ENCODE measurements around the gene ATRN.

ATRN gene

DNA sequence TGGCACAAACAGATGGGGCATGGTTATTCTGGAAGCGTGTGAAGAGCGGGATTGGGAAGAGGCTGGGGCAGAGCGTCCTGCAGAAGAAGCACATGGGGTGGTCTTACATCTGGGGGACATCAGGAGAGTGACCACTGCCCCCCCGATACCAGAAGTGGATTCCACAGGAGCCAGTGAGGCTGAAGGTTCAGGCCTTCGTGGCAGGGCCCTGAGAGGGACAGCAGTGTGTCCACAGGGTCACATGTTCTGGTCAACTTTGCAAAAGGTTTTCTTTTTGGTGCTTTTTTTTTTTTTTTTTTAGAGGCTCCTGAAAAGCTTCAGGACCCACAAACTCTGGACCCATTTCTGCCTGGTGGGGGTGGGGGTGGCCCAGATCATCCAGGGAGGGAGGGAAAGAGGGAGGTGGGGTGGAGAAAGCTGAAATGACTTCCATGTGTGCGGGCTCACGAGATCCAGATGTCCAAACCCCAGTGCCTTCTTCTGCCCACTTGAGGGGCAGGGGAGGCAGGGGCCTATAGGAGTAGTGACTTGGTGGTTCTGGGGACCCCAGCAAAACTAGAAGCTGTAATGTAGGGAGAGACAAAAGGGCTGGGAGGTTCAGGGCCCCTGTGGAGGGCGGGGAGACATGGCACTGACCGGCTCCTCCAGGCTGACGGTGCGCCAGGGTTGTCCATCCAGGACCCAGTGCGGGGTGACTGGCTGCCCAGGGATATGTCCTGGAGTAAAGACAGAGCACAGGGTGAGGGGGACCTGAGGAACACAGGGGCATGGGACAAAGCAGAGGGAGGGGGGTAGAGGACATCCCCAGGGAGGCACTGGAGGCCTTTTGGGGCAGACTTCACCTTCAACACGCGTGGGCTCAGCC lies 208.3 kb downstream of the ATRN start:
- Mint-ChIP-seq H3K27ac (no peak overlapping the region), H3K9me3 (no peaks in the 10 kb centered on the region), H3K4me1 (ENCODE audit: low read depth) (peaks cover 6% of the 10 kb centered on the region), H3K4me3 (no peak overlapping the region), H3K36me3 (ENCODE audit: low read depth) (no peaks in the 10 kb centered on the region), H3K27me3 (peaks cover 69% of the 10 kb centered on the region)
- no peak for DNase-seq

DNA sequence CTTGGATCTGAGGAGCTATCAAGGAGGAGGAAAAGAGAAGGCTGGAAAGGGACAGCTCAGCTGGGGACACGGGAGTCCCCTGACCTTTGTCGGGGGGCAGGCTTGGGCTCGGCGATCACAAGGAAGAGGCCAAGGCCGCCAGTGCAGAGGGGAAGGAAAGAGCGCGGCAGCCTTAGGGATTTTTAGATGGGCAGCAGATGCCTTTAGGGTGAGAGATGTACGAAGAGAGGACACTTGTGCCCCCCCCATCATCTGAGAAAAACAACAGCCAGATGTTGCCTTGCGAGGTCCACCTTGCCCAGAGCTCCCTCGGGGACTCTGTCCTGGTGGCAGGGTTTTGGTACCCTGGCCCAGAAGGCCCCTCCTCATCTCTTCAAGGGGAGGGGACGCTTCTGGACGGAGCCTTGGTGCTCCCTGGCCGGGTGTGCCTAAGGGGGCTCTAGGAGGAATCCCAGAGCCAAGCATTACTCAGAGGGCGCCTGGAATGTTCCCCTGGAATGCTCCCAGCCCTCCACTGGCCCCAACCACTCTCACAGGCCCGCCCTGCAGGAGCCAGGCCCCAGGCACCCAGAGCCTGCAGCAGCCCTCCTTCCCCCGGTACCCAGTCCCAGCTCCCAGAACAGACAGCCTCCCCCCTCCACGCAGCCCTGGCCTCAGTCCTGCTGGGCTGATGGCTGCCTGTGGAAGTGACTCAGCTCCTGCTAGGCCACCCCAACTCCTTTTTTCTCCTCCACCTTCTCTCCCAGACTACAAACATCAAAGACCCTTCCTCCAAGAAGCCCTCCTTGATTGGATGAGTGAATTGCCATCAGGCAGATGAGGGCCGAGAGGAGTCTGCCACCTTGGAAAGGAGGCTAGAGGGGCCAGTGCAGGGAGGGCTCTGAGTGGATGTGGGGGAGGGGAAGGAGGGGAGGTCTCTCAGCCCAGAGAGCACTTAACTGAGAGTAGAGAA lies 209.2 kb downstream of the ATRN start:
- no peak overlapping the region for H3K27ac Mint-ChIP-seq
- no peak overlapping the region for H3K4me3 Mint-ChIP-seq
- peaks cover 67% of the 10 kb centered on the region for H3K27me3 Mint-ChIP-seq
- no peaks in the 10 kb centered on the region for H3K36me3 Mint-ChIP-seq (ENCODE audit: low read depth)
- DNase-seq, result no peak
- H3K9me3 Mint-ChIP-seq, result no peaks in the 10 kb centered on the region
- peaks cover 6% of the 10 kb centered on the region for H3K4me1 Mint-ChIP-seq (ENCODE audit: low read depth)

DNA sequence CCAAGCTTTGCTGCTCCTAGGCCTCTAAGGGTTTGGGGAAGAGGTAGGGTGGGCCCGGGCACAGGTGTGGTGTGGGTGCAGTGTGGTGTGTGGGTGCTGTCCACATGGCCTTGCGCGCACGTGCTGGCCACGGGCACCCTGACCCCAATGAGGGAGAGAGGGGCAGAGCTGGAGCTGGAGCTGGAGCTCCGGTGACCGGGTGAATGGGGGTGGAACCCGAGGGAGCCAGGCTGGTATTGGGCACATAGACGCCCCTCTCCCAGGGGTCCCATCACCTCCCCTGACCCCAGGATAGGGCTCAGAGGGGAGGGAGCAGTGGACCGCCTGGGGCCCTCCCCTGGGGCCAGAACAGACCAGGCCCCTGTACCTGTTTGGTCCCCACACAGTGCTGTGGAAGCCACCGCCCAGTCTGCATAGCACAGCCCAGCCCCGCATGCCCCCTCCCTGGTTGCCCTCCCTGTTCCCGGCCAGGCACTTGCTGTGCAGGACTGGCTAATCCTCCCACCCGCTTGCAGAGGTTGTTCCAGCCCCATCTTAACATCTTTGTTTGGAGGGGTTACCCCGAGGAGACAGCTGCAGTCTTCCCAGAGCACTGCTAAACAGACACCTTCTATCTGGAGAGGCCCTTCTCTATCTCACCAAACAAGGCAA lies 210.0 kb downstream of the ATRN start:
- H3K27ac Mint-ChIP-seq, result no peak overlapping the region
- H3K36me3 Mint-ChIP-seq (ENCODE audit: low read depth), result no peaks in the 10 kb centered on the region
- H3K9me3 Mint-ChIP-seq, result no peaks in the 10 kb centered on the region
- H3K27me3 Mint-ChIP-seq, result peaks cover 63% of the 10 kb centered on the region
- H3K4me3 Mint-ChIP-seq, result no peak overlapping the region
- no peak for DNase-seq
- peaks cover 6% of the 10 kb centered on the region for H3K4me1 Mint-ChIP-seq (ENCODE audit: low read depth)

DNA sequence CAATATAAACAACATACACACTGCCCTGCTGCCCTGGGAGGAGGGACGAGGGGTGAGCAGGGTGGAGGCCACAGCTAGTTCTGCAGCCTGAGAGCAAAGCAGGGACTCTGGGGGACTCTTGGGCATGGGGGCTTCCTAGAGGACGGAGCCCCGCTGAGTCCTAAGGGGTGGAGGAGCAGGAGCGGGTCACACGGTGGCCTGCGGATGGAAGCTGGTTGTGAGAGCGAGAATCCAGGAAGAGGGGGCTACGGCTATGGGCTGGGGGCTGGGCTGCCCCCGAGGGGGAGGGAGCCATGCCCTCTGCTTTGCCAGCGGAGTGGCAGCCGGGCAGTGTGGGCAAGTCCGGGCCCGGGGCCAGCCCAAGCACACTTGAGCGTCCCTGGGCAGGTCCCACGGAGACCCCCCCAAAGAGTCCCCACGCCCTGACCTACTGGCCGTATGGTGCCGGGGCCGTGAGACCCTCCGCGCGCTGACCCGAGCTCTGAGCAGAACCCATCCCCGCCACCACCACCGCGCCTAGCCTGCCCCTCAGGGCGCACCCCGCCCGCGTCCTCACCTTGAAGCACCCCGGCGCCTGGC lies 210.6 kb downstream of the ATRN start:
- Mint-ChIP-seq H3K36me3 (ENCODE audit: low read depth) (no peaks in the 10 kb centered on the region), H3K27me3 (peaks cover 60% of the 10 kb centered on the region), H3K4me3 (no peak overlapping the region), H3K27ac (no peak overlapping the region), H3K4me1 (ENCODE audit: low read depth) (peaks cover 6% of the 10 kb centered on the region), H3K9me3 (no peaks in the 10 kb centered on the region)
- DNase-seq, result no peak

DNA sequence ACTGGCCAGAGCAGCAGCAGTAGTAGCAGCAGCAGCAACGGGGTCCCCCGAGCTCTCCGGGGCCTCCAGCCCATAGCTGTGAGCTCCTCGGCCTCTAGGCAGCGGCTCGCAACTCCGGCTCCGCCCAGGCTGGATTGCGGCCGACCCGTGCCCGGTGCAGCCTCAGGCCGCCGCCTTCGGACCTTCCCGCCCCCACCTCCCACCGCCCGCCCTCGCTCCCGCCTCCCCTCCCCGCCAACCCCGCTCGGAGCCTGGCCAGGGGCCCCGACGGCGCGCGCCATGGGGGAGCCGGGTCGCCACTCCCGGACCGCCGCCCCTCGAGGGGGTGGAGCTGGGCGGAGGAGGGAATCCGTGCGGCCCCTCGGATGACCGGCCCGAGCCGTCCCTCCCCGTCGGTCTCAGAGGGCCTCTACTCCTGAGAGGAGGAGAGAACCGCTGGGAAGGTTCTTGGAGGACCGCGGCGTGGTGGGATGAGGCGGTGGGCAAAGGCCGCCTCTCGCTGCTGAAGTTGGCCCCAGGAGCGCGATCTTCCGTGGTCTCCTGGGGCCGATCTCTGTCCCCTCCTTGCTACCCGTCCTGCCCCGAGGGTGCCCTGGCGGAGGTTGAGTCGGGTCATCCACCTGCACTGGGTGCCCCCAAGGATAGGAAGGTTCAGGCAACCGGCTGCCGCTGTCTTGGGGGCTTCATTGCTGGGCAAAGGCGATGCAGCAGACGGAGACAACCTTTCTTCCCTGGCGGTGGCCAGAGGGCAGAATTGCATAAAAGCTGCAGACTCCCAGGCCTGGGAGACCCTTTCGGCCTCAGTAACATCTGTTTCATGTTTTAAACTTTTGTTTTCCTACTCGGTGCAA lies 211.3 kb downstream of the ATRN start, which contains the start of gene ADAM33:
TSS of gene ADAM33 (minus strand) at position 80 of the 851 bp plus-strand sequence. CDS start at position 74, 6 bp downstream.
- Mint-ChIP-seq H3K27ac (no peak within 1 kb of the TSS), H3K4me3 (no peak within 1 kb of the TSS)

DNA sequence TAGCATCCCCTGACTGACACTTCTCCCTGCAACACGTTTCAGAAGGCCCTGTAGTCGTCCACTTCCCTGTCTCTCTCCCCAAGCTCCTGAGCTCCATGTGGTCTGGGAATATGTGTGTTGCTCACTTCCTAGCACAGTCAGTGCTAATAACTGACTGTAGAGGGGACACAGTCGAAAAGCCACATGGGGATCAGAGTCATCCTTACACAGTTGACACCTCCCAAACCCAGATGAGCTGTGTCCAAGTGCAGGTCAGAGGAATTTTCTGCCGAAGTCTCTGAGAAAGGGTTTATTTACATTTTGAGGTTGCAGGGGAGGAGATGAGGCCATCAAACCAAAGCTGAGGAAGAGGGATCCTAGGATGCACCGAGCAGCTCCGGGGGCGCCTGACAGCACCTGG lies 214.5 kb downstream of the ATRN start:
- H3K9me3 Mint-ChIP-seq, result no peaks in the 10 kb centered on the region
- no peak for DNase-seq
- H3K4me3 Mint-ChIP-seq, result no peak overlapping the region
- peaks cover 45% of the 10 kb centered on the region for H3K27me3 Mint-ChIP-seq
- H3K36me3 Mint-ChIP-seq (ENCODE audit: low read depth), result no peaks in the 10 kb centered on the region
- peaks cover 2% of the 10 kb centered on the region for H3K4me1 Mint-ChIP-seq (ENCODE audit: low read depth)
- no peak overlapping the region for H3K27ac Mint-ChIP-seq

More for the DNA sequence above, 211.3 kb downstream of the ATRN start, which contains the start of gene ADAM33:
- Mint-ChIP-seq H3K4me1 (ENCODE audit: low read depth) (peaks cover 2% of the 10 kb centered on the region), H3K27me3 (peaks cover 58% of the 10 kb centered on the region), H3K9me3 (no peaks in the 10 kb centered on the region), H3K36me3 (ENCODE audit: low read depth) (no peaks in the 10 kb centered on the region)
- no peak for DNase-seq

DNA sequence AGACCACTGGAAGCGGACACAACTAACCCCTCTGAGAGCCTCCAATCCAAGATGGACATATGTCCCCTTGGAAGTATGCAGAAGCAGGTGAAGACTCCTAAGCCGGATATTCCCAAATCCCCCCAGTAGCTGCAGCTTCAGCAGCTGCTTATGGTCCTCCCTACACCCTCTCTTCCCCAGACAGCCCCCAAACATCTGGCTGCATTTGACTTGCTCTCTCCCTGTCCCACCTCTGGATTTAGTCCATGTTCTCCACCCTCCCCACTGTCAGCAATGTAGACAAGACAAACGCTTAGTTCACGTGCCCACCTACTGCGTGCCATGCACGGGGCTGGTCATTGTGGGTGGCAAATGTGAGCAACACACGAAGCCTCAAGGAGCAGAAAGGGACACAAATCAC lies 215.6 kb downstream of the ATRN start:
- no peaks in the 10 kb centered on the region for H3K4me1 Mint-ChIP-seq (ENCODE audit: low read depth)
- H3K27ac Mint-ChIP-seq, result no peak overlapping the region
- peaks cover 34% of the 10 kb centered on the region for H3K27me3 Mint-ChIP-seq
- no peaks in the 10 kb centered on the region for H3K9me3 Mint-ChIP-seq
- H3K4me3 Mint-ChIP-seq, result no peak overlapping the region
- no peak for DNase-seq
- H3K36me3 Mint-ChIP-seq (ENCODE audit: low read depth), result no peaks in the 10 kb centered on the region

DNA sequence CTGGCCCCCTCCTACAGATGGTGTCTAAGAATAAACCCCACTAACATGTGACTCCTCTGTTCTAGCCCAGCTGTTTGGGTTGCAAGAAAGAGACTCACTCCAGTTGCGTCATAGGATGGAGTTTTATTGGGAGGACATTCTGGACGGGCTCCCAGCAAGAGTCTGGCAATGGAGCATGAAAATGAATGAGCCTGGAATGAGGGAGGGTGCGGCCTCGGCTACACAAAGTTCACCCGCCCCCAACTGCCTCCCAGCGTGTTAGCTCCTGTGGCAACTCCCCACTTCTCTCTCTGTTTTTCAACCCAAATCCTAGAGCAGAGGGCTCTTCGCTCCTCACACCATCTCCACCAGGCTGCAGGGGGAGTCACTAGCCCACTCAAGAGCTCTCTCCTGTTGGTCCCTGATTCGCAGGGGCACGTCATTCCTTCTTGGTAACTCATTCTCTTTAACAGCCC lies 216.1 kb downstream of the ATRN start:
- H3K4me3 Mint-ChIP-seq, result no peak overlapping the region
- peaks cover 31% of the 10 kb centered on the region for H3K27me3 Mint-ChIP-seq

DNA sequence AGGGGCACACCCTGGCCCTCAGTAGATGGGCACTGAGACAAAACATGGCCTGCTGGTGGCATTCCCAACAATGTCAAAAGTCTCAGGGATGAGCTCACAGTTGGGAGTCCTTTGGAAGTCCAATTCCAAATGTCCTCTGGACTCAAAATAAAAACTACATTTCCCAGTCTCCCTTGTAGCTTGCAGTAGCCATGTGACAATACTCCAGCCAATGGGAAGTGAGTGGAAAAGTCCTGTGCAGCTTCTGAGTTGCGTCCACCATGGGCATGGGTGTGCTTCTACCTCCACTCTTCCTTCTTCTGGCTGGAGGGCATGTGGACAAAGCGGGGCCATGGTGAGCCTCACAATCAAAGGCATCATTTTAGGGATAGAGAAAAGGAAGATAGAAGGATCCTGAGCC lies 216.8 kb downstream of the ATRN start:
- Mint-ChIP-seq H3K4me3 (no peak overlapping the region), H3K4me1 (ENCODE audit: low read depth) (no peaks in the 10 kb centered on the region), H3K9me3 (no peaks in the 10 kb centered on the region), H3K27me3 (peaks cover 26% of the 10 kb centered on the region), H3K27ac (no peak overlapping the region), H3K36me3 (ENCODE audit: low read depth) (no peaks in the 10 kb centered on the region)
- DNase-seq, result no peak

More for the DNA sequence above, 216.1 kb downstream of the ATRN start:
- H3K27ac Mint-ChIP-seq, result no peak overlapping the region
- no peaks in the 10 kb centered on the region for H3K9me3 Mint-ChIP-seq
- H3K36me3 Mint-ChIP-seq (ENCODE audit: low read depth), result no peaks in the 10 kb centered on the region
- no peak for DNase-seq
- H3K4me1 Mint-ChIP-seq (ENCODE audit: low read depth), result no peaks in the 10 kb centered on the region

DNA sequence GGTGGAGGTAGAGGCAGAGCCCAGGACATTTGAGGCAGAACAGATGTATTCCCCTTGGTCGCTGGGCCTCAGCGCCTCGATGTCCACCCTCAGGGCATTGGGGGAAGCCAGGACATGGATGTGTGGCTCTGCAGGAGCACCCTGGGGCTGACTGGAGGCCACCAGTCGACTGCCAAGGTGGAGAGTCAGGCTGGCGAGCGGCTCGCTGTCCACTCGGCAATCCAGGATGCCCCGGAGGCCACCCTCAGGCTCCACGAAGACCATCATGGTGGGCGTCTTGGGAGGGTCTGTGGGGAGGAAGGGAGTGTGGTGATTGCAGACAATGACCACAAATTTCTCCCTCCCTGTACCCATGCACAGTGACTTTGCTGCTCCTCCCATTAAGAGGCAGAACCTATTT lies 219.2 kb downstream of the ATRN start:
- H3K27me3 Mint-ChIP-seq, result peaks cover 9% of the 10 kb centered on the region
- H3K4me3 Mint-ChIP-seq, result no peak overlapping the region
- no peaks in the 10 kb centered on the region for H3K36me3 Mint-ChIP-seq (ENCODE audit: low read depth)
- no peak overlapping the region for H3K27ac Mint-ChIP-seq
- no peak for DNase-seq
- no peaks in the 10 kb centered on the region for H3K4me1 Mint-ChIP-seq (ENCODE audit: low read depth)
- no peaks in the 10 kb centered on the region for H3K9me3 Mint-ChIP-seq

DNA sequence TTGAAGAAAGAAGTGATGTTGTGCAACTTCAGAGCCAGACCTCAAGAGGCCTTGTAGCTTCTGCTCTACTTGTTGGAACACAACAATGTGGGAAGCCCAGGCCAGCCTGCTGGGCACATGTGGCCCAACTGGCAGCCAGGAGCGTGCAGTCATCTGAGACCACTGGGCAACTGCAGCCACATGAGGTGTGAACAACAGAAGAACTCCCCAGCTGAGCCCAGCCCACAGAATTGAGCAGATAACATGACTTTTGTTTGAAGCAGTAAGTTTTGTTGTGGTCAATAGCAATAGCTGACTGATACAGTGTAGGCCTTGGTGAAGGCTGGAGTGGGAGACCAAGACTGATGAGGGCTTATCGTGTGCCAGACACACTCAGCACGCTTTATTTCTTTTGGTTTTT lies 219.6 kb downstream of the ATRN start:
- Mint-ChIP-seq H3K36me3 (ENCODE audit: low read depth) (no peaks in the 10 kb centered on the region), H3K9me3 (no peaks in the 10 kb centered on the region), H3K4me3 (no peak overlapping the region), H3K27ac (no peak overlapping the region), H3K4me1 (ENCODE audit: low read depth) (no peaks in the 10 kb centered on the region), H3K27me3 (peaks cover 6% of the 10 kb centered on the region)
- DNase-seq, result no peak

DNA sequence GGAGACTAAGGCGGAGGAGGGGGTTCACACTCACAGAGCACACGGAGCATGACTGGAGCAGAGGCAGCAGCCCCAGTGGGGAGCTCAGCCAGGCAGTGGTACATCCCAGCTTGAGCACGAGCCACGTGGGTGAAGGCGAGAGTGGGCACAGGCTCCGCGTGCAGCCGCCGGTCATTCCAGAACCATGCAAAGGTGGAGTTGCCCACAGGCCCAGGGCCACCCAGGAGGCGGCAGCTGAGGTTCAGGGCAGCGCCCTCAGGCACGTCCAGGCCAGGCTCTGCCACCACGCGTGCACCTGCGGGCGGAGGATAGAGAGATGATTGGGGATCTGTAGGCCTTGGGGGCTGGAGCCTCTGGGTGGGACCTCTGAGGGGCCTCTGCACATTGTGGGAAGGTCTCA lies 220.5 kb downstream of the ATRN start:
- no peak overlapping the region for H3K4me3 Mint-ChIP-seq
- H3K27me3 Mint-ChIP-seq, result peaks cover 3% of the 10 kb centered on the region
- no peak overlapping the region for H3K27ac Mint-ChIP-seq
- no peaks in the 10 kb centered on the region for H3K4me1 Mint-ChIP-seq (ENCODE audit: low read depth)
- no peak for DNase-seq
- H3K9me3 Mint-ChIP-seq, result no peaks in the 10 kb centered on the region
- no peaks in the 10 kb centered on the region for H3K36me3 Mint-ChIP-seq (ENCODE audit: low read depth)

DNA sequence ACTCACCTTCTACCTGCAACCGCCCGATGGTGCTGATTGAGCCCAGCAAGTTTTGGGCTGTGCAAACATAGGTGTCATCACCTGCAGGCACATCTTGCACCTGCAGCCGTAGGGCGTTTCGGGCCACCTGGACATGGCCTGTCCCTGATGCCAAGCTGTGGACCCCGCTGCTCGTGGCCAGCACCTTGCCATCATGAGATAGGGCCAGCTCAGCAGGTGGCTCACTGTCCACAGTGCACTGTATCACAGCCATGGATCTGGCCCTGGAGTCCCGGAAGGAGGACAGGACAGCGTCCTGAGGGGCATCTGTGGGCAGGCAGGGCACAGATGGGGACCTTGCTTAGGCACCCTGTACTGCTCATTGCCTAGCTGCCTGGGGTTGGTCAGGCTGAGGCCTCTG lies 221.1 kb downstream of the ATRN start:
- no peak overlapping the region for H3K27ac Mint-ChIP-seq
- H3K36me3 Mint-ChIP-seq (ENCODE audit: low read depth), result no peaks in the 10 kb centered on the region
- no peak for DNase-seq
- H3K9me3 Mint-ChIP-seq, result no peaks in the 10 kb centered on the region
- H3K4me1 Mint-ChIP-seq (ENCODE audit: low read depth), result no peaks in the 10 kb centered on the region
- no peak overlapping the region for H3K4me3 Mint-ChIP-seq
- H3K27me3 Mint-ChIP-seq, result peaks cover 3% of the 10 kb centered on the region
